ENCODE results near the gene GALNT13. TPM values are rescaled to one million over a fixed set of nuclear protein-coding genes. Genes with fewer than 3 reads are reported as not detected.

Gene GALNT13
- total RNA-seq, 2 experiments from 2014 or later: not detected

- Histone ChIP-seq H3K27ac (ENCODE audit: low read depth in 1 of 2, low read length in 2 of 2) (no peak overlapping the region), H3K36me3 (ENCODE audit: insufficient read depth, low read length) (no peaks in the 10 kb centered on the region), H3K9me3 (ENCODE audit: control insufficient read depth in 1 of 2, insufficient read depth in 1 of 2, low read length in 2 of 2) (no peaks in the 10 kb centered on the region), H3K27me3 (ENCODE audit: control insufficient read depth in 1 of 2, insufficient read depth in 2 of 2, low read length in 2 of 2) (no peaks in the 10 kb centered on the region), H3K4me3 (ENCODE audit: low read length) (no peak overlapping the region), H3K4me1 (ENCODE audit: insufficient read depth, low read length) (no peaks in the 10 kb centered on the region)
- no peaks in the 10 kb centered on the region for H3K27me3 Mint-ChIP-seq
- H3K27ac Mint-ChIP-seq: no peak overlapping the region
- intact Hi-C loops (cut with DNase I, micrococcal nuclease): no loop called here
- TF ChIP-seq CTCF (IDR thresholded peaks at IDR 0.05): no peak
- no peaks in the 10 kb centered on the region for H3K4me1 Mint-ChIP-seq (ENCODE audit: low read depth)
- DNase-seq (no peak), ATAC-seq (ENCODE audit: poor library complexity) (no peak)
- H3K4me3 Mint-ChIP-seq: no peak overlapping the region
- H3K9me3 Mint-ChIP-seq: peaks cover 4% of the 10 kb centered on the region
- CTCF ChIA-PET: no interaction called here
- POLR2A ChIA-PET: no interaction called here
- no peaks in the 10 kb centered on the region for H3K36me3 Mint-ChIP-seq (ENCODE audit: low read depth)
Measured at GRCh38 chr2:154490530-154490929, 618.8 kb downstream of the GALNT13 start.

DNA sequence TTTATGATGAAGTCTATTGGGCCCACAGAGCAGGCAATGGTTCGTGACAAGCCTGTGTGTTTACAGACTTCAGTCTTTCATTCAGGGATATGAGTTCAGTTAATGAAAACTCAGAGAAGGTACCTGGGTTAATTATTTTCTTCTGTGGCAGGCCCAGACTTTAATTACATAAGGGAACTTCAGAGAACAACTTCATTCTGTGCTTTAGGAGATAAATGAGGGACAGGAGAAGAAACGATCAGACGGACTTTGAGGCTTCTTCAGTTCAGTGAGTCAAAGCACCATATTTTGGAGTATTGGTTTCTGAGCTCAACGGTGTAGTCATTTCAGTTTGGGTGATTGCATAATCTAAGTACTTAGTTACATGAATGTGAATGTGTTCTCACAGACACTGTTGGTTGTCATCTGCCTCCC is 623.7 kb downstream of the GALNT13 start:
- DNase-seq (no peak), ATAC-seq (ENCODE audit: poor library complexity) (no peak)
- Histone ChIP-seq H3K9me3 (ENCODE audit: control insufficient read depth in 1 of 2, insufficient read depth in 1 of 2, low read length in 2 of 2) (no peaks in the 10 kb centered on the region), H3K4me1 (ENCODE audit: insufficient read depth, low read length) (no peaks in the 10 kb centered on the region), H3K4me3 (ENCODE audit: low read length) (no peak overlapping the region), H3K27ac (ENCODE audit: low read depth in 1 of 2, low read length in 2 of 2) (no peak overlapping the region), H3K27me3 (ENCODE audit: control insufficient read depth in 1 of 2, insufficient read depth in 2 of 2, low read length in 2 of 2) (no peaks in the 10 kb centered on the region), H3K36me3 (ENCODE audit: insufficient read depth, low read length) (no peaks in the 10 kb centered on the region)
- POLR2A ChIA-PET: no interaction called here
- Mint-ChIP-seq H3K4me1 (ENCODE audit: low read depth) (no peaks in the 10 kb centered on the region), H3K27ac (no peak overlapping the region), H3K36me3 (ENCODE audit: low read depth) (no peaks in the 10 kb centered on the region), H3K27me3 (no peaks in the 10 kb centered on the region), H3K4me3 (no peak overlapping the region), H3K9me3 (peaks cover 4% of the 10 kb centered on the region)
- intact Hi-C loops (cut with DNase I, micrococcal nuclease): no loop called here
- CTCF ChIA-PET: no interaction called here
- TF ChIP-seq CTCF (IDR thresholded peaks at IDR 0.05): no peak

- H3K27me3 ChIP-seq (ENCODE audit: control insufficient read depth in 1 of 2, insufficient read depth in 2 of 2, low read length in 2 of 2): no peaks in the 10 kb centered on the region
- Mint-ChIP-seq H3K4me1 (ENCODE audit: low read depth) (no peaks in the 10 kb centered on the region), H3K4me3 (no peak overlapping the region), H3K27me3 (no peaks in the 10 kb centered on the region), H3K27ac (no peak overlapping the region), H3K36me3 (ENCODE audit: low read depth) (no peaks in the 10 kb centered on the region), H3K9me3 (peaks cover 4% of the 10 kb centered on the region)
- H3K4me3 ChIP-seq (ENCODE audit: low read length): no peak overlapping the region
- intact Hi-C loops (cut with DNase I, micrococcal nuclease): no loop called here
- CTCF ChIA-PET: no interaction called here
- POLR2A ChIA-PET: no interaction called here
- DNase-seq (no peak), ATAC-seq (ENCODE audit: poor library complexity) (no peak)
- no peak for TF ChIP-seq CTCF (IDR thresholded peaks at IDR 0.05)
- H3K36me3 ChIP-seq (ENCODE audit: insufficient read depth, low read length): no peaks in the 10 kb centered on the region
- H3K27ac ChIP-seq (ENCODE audit: low read depth in 1 of 2, low read length in 2 of 2): no peak overlapping the region
- H3K4me1 ChIP-seq (ENCODE audit: insufficient read depth, low read length): no peaks in the 10 kb centered on the region
- no peaks in the 10 kb centered on the region for H3K9me3 ChIP-seq (ENCODE audit: control insufficient read depth in 1 of 2, insufficient read depth in 1 of 2, low read length in 2 of 2)
Measured at GRCh38 chr2:154497019-154497418, 625.3 kb downstream of the GALNT13 start.
